HL-60 (cell line): ENCODE results near the gene TRIM61.

ENCODE experiments used
- DNase-seq, 2 experiments: peaks; one replicate each; pipeline ENCODE4 v3.0.0-alpha.2; 2010 to 2020; ENCODE audit warnings: low read depth in 1 of 2, low spot score in 1 of 2
- H3K27ac ChIP-seq: fragments of 250-450 bp; sonication (Bioruptor Pico); replicated peaks from 2 replicates; pipeline ENCODE4 v1.5.1; 2020; ENCODE audit warnings: mild to moderate bottlenecking, moderate library complexity
- H3K27me3 ChIP-seq: fragments of 250-450 bp; sonication (Bioruptor Pico); 2 replicates; pipeline ENCODE4 v1.5.1; 2021; ENCODE audit warnings: mild to moderate bottlenecking, moderate library complexity; ENCODE audit not compliant: insufficient read depth, poor library complexity, severe bottlenecking
- H3K4me3 ChIP-seq: replicated peaks from 2 replicates; pipeline ENCODE4 v1.5.1; 2011; ENCODE audit warnings: mild to moderate bottlenecking, control low read depth, low read length; ENCODE audit not compliant: insufficient read depth
- GABPA ChIP-seq: IDR thresholded peaks from 2 replicates; pipeline ENCODE4 v1.6.1; 2012; ENCODE audit warnings: low read depth
- POLR2AphosphoS5 ChIP-seq: IDR thresholded peaks from 2 replicates; pipeline ENCODE4 v1.6.1; 2012; ENCODE audit warnings: low read depth
- REST ChIP-seq: IDR thresholded peaks from 2 replicates; pipeline ENCODE4 v1.6.1; 2012; ENCODE audit warnings: low read depth; ENCODE audit not compliant: insufficient replicate concordance
- SPI1 ChIP-seq: IDR thresholded peaks from 2 replicates; pipeline ENCODE4 v1.6.1; 2012; ENCODE audit warnings: low read depth, mild to moderate bottlenecking, borderline replicate concordance
- TF ChIP-seq, protein P1 (sequence below): IDR thresholded peaks from one replicate; pipeline ENCODE4 v1.5.1; 2011; ENCODE audit warnings: low read length, control low read depth, inconsistent platforms; ENCODE audit not compliant: insufficient read depth

The TRIM61 gene

GRCh38 chr4:165011403-165011802 lies 33.9 kb upstream of the TRIM61 start:
- H3K27me3 ChIP-seq = no peaks in the 10 kb centered on the region
- DNase-seq = no peak
- H3K4me3 ChIP-seq = no peak overlapping the region
- H3K27ac ChIP-seq = no peak overlapping the region
- TF ChIP-seq SPI1 (no peak), POLR2AphosphoS5 (no peak), GABPA (no peak), REST (no peak)

DNA sequence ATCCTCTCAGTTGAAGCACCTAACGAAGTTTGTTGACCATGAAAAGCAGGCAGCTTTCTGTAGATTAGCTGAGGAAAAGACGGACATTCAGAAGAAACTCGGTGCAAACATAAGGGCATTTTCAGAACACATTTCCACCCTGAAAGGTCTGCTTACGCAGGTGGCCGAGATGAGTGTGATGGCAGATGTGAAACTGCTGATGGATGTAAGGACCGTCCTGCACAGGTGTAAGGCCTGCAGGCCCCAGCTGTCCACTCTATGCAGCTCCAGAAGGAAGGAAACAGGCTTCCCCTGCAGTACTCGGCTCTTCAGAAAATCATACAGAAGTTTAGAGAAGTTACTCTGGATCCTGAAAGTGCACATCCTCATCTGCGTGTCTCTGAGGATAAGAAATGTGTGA lies 33.5 kb upstream of the TRIM61 start:
- Histone ChIP-seq H3K4me3 (no peak overlapping the region), H3K27ac (no peak overlapping the region), H3K27me3 (no peaks in the 10 kb centered on the region)
- no peak for TF ChIP-seq GABPA
- no peak for TF ChIP-seq SPI1
- TF ChIP-seq REST = no peak
- TF ChIP-seq POLR2AphosphoS5 = no peak
- no peak for DNase-seq

DNA sequence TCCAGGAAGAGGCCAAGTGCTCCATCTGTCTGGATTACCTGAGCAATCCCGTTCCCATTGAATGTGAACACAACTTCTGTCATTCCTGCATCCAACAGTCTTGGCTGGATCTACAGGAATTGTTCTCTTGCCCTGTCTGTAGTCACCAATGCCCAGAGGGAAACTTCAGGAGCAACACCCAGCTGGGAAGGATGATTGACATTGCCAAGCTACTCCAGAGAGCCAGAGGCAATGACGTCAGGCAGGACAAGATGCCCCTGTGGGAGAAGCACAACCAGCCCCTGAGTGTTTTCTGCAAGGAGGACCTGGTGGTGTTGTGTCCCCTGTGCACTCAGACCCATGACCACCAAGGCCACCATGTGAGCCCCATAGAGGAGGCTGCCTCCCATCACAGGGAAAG lies 33.0 kb upstream of the TRIM61 start:
- Histone ChIP-seq H3K27ac (no peak overlapping the region), H3K4me3 (no peak overlapping the region)
- DNase-seq = no peak

More for the DNA sequence above, 33.0 kb upstream of the TRIM61 start:
- H3K27me3 ChIP-seq = no peaks in the 10 kb centered on the region
- TF ChIP-seq POLR2AphosphoS5 (no peak), REST (no peak), GABPA (no peak), SPI1 (no peak)
- TF ChIP-seq, protein P1, sequence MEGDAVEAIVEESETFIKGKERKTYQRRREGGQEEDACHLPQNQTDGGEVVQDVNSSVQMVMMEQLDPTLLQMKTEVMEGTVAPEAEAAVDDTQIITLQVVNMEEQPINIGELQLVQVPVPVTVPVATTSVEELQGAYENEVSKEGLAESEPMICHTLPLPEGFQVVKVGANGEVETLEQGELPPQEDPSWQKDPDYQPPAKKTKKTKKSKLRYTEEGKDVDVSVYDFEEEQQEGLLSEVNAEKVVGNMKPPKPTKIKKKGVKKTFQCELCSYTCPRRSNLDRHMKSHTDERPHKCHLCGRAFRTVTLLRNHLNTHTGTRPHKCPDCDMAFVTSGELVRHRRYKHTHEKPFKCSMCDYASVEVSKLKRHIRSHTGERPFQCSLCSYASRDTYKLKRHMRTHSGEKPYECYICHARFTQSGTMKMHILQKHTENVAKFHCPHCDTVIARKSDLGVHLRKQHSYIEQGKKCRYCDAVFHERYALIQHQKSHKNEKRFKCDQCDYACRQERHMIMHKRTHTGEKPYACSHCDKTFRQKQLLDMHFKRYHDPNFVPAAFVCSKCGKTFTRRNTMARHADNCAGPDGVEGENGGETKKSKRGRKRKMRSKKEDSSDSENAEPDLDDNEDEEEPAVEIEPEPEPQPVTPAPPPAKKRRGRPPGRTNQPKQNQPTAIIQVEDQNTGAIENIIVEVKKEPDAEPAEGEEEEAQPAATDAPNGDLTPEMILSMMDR = no peak
